Renal cortical epithelial cell (primary cell): Measurements from ENCODE around the gene ARL15. TPM values are rescaled to one million over a fixed set of nuclear protein-coding genes. Genes with fewer than 3 reads are reported as not detected.
A peak's percentile ranks its signal among the peaks of the same experiment; 100 is the strongest.

Experiments used
- DNase-seq: peaks from one replicate; pipeline ENCODE4 v3.0.0-alpha.2; 2011; ENCODE audit warnings: low read depth
- total RNA-seq: library from RNA; depleted of rRNA; stranded (reverse); fragments of >200 nt; gene quantifications from 2 replicates; pipeline ENCODE4 v1.2.3, GENCODE V29; 2014

Gene ARL15
- total RNA-seq, 1 donor from 2014 or later, result 27.7 TPM

- no peak for DNase-seq
Observed at GRCh38 chr5:54285686-54286085, 24.7 kb downstream of the ARL15 start.

GRCh38 chr5:54284586-54284985 is 25.8 kb downstream of the ARL15 start:
- no peak for DNase-seq

DNA sequence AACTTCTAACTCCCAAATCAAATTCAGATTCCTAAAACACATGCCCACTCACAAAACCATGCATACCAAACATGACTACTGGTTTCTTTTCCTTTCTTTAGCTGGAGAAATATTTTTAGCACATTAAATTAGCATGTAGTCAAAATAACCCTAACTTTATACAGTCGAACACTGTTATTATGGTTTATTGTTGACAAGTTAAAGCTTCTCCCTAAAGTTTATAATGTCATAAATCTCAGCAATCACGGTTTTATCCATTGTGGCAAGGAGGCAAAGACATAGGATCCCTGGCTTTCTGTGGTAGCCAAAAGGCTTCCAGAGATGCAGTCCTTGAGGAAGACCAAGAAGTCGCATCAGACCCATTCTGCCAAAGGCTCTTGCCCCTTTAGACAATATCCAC is 27.5 kb downstream of the ARL15 start:
- no peak for DNase-seq

GRCh38 chr5:54281960-54282692 is 28.2 kb downstream of the ARL15 start:
- no peak for DNase-seq

- DNase-seq, result no peak
Observed at GRCh38 chr5:54279960-54280359, 30.4 kb downstream of the ARL15 start.

- no peak for DNase-seq
Observed at GRCh38 chr5:54278979-54279717, 31.2 kb downstream of the ARL15 start.

- peak; percentile 71 for DNase-seq
Observed at GRCh38 chr5:54278036-54278830, 32.1 kb downstream of the ARL15 start.

DNA sequence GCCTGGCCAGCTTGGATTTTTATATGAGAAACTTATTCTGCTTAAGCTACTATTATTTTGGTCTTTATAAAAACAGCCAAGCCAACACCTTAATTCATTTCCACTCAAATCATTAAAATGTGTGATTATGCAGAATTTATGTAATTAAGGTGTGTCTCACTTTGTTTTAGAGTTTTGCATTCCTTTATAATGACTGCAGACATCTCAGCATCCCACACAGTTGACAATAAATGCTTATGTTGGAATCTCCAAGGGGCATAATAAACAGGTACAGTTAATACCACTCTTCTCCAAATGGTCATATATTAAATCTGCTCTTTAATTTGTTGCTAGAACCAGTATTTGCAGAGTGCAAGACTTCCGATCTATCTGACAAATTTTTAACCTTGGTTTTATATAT is 34.3 kb downstream of the ARL15 start:
- no peak for DNase-seq

DNA sequence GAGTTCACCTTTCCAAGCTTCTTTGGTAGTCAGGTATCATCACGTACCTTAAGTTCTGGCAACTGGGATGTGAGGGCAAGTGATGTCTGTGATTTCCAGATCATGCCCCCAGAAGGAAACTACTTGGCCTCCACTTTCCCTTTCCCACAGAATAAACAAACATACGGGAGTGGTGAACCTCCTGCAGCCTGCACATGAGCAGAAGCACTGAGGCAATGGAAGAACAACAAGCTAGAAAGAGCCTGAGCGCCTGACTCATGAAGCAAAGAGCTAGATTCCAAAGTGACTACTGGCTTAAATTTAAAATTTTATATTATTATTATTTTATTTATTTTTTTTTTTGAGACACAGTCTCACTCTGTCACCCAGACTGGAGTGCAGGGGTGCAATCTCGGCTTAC is 35.0 kb downstream of the ARL15 start:
- peak; percentile 29 for DNase-seq

DNA sequence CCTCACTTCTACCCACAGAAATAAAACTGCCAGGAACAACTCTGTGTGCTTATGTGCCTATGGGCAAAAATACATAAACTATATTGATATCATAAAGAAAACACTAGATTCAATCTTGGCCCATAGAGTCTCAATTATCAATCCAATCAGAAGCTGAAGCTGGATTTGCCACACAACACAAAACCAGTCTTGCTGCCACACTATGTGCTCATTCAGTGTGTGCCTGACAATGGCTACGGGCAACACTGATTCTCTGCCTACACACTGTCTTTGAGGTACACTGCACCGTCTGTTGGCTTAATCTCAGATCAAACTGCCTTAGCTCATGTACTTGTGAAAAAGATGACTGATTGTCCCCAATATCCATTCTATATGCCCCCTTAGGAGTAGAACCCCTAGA is 35.4 kb downstream of the ARL15 start:
- no peak for DNase-seq

GRCh38 chr5:54273715-54274114 is 36.7 kb downstream of the ARL15 start:
- DNase-seq, result no peak

- no peak for DNase-seq
Observed at GRCh38 chr5:54272746-54273145, 37.6 kb downstream of the ARL15 start.

- peak; percentile 42 for DNase-seq
Observed at GRCh38 chr5:54270326-54270725, 40.0 kb downstream of the ARL15 start.

- DNase-seq, result no peak
Observed at GRCh38 chr5:54264574-54264973, 45.8 kb downstream of the ARL15 start.

- peak; percentile 61 for DNase-seq
Observed at GRCh38 chr5:54263447-54263846, 46.9 kb downstream of the ARL15 start.

DNA sequence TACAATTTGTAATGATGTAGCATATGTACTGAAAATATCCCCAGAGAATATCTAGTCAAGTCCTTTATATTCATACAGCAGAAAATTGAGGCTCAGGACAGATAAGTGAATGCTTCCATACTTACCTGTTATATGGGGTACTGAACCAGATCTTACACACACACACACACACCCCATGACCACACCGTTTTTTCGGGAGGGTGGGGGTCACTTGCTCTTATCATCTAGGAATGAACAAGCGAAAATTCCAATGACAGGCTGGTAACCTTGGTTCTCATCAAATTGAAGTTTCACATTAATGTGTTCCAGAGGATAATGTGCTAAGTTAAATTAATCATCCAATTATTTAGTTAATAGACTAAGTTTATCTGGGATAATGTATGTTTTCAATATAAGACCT is 48.8 kb downstream of the ARL15 start:
- DNase-seq, result no peak

- DNase-seq, result no peak
Observed at GRCh38 chr5:54259981-54260380, 50.4 kb downstream of the ARL15 start.

- peak; percentile 15 for DNase-seq
Observed at GRCh38 chr5:54259090-54259489, 51.3 kb downstream of the ARL15 start.

- peak; percentile 85 for DNase-seq
Observed at GRCh38 chr5:54257366-54258118, 52.8 kb downstream of the ARL15 start.

- peak; percentile 43 for DNase-seq
Observed at GRCh38 chr5:54254482-54255198, 55.7 kb downstream of the ARL15 start.

DNA sequence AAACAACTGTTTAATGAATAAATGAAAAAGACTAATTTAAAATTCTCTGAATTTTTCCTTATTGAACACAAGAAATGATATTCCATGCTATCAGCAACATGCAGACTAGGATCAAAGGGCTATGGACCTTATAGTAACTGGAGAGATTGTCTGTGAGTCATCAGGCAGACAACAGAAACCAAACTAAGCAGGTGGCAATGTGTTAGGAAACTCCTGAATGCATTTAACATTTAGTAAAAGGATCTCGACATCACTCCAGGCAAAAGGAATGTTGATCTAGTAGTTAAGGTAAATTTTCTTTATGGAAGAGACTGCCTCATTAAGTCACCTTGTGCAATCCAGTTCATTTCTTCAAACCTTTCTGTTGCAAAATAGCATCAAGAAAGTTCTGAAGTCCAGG is 58.4 kb downstream of the ARL15 start:
- peak; percentile 83 for DNase-seq
